ENCODE results near the gene RAD51D.

RAD51D gene

GRCh38 chr17:35089586-35090296 lies 29.9 kb downstream of the RAD51D start:
- DNase-seq = peak; percentile 55

DNA sequence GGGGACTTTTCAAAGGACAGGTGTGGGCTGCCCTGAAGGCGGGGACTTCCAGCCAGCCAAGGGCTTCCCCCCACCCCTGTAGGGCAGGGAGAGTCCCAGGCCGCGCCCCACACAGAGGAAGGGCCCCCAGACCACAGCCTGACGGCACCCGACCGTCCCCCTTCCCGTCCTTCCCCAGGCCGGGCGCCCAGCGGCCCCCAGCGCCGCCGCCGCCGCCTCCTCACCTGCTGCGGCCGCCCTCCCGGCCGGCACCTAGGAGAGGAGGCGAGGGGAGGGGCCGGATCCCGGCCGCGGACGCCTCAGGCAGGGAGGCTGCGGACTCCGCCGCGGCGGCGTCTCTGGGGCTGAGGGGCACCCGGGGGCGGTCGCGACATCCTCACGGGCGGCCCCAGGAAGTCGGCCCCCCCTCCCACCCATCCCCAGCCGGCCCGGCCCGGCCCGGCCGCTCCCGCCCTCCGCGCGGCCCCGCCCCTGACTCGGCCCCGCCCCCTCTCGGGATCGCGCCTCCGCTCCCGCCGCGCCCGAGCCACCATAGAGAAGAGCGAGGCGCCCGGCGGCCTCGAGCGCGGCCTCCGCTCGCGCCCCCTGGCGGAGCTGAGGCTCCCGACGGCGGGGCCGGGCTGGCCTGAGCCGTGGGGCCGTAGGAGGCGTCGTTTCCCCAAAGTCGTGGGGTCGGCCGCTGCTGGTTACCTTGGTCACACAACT lies 30.6 kb downstream of the RAD51D start:
- peak; percentile 96 for DNase-seq

DNA sequence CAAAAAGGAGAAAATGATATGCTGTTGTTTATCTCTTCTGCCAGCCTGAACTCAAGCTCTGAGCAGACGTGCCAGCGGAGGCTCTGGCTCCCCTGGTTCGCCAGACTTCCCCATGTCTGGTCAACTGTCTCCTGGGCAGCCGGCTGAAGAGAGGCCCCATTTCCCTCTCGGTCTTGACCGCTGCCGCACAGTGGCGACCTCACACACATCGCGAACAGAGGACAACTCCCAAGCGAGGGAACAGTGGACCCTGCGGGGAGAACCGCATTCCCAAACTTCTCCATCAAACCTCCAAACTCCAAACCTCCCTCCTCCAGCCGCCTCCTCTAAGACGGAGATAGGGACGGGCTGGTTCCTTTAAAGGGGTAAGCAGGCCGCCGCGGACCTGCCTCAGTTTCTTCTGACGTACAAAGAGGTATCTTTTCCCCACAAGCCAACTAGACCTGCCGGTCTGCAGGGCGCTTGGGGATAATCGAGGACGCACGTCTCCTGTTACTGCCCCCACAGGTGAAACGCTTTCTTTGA lies 31.2 kb downstream of the RAD51D start:
- peak; percentile 87 for DNase-seq

DNA sequence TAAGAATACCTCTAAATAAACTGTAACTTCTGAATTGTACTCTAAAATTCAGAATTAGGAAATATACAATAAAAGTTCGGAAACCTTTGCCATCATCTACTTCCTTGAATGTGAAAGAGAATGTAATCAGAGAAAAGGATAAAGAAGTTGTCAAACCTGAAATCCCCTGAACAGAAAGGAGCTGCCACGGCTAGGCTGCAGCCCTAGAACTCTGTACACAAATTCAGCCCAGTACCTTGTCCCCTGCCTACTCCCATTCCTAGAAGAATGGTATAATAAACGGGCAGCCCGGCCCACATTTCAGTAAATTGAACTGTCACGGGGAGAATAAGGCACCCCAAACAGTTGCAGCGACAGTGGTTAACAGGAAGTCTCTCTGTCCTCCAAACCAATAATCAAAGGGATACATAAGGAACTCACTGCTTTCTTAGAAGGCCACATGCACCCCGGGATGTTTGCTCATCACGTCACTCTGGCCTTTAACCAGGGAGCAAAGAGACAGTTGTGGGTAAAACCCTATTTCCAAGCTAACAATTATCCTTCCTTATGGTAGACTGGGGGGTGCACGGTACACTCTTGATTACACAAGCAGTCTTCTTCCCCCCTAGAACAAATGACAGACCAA lies 31.8 kb downstream of the RAD51D start:
- peak; percentile 87 for DNase-seq

GRCh38 chr17:35086931-35087573 lies 32.6 kb downstream of the RAD51D start:
- DNase-seq = no peak

GRCh38 chr17:35086164-35086563 lies 33.5 kb downstream of the RAD51D start:
- DNase-seq = no peak

DNA sequence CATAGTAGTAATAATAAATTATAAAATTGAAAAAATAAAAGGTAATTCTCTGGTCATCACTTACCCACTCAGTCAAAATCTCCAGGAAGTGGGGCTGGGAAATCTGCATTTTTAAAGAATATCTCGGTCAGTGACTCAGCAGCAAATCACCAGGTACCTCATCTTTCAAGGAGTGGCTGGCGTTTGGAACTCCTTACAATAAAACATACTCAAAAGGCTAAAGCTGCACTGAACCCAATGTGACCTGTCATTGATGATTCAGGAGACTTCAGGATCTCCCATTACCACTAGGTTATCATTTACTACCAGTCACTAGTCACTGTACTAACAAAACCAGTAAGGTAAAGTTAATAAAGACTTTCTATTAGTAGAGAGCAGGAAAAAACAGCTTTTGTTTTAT lies 34.7 kb downstream of the RAD51D start:
- DNase-seq = peak; percentile 19

DNA sequence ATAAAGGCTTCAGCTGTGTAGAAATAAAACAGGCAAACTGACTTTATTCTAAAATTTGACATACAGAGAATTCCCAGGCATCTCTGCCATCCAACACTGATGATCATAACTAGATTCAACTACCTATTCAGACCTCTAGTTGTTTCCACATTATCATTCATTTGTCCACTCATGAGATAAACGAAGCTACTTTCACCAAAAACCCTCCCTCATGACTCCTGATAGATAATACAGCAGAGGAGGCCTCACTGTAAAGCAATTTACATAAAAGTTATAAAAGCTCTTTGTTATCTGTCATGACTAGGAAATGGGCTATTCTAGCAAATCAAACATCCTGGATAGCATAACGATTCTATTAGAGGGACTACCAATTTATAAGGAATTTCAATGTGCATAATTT lies 36.6 kb downstream of the RAD51D start:
- no peak for DNase-seq

GRCh38 chr17:35082073-35082657 lies 37.5 kb downstream of the RAD51D start:
- DNase-seq = peak; percentile 90

GRCh38 chr17:35081638-35082037 lies 38.0 kb downstream of the RAD51D start:
- DNase-seq = no peak

- no peak for DNase-seq
Measured at GRCh38 chr17:35080536-35080935, 39.1 kb downstream of the RAD51D start.

DNA sequence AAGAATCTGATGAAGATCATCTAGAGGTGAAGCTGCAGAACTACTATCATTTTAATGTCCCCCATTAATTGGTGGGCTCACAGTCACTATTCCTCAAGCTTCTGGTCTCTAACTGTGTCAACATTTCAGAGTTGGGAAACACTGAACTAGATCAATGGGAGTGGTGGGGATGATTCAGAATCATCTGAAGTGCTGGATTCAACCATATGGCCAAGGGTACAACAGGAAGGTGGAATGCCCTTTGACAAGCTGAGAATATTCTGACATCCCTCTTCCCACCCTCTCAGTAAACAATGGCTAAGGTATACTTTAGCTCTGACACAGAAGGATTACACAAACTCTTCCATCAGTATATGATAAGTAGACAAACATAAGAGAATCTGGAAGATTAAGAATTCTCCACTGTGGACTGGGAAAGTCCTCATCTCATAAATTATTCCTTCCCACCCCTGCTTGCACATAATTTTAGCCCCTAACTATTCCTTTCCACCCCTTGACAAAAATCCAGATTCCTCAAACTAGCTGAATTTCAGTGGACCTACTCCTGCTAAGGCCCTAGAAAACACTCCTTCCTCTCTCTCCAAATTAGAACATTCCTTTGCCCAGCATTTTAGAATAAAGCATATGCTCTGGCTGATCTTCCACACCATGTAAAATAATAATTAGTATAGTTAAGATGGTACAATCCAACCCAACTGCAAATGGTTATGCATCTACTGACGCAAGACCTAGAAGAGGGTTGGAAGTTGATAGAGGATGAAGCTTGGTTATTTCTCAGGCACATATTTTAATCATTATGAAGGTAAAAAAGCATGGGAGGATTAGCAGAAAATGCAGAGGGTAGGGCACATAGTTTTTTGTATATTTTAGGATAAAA lies 39.9 kb downstream of the RAD51D start:
- peak; percentile 65 for DNase-seq

- no peak for DNase-seq
Measured at GRCh38 chr17:35076874-35077273, 42.8 kb downstream of the RAD51D start.

DNA sequence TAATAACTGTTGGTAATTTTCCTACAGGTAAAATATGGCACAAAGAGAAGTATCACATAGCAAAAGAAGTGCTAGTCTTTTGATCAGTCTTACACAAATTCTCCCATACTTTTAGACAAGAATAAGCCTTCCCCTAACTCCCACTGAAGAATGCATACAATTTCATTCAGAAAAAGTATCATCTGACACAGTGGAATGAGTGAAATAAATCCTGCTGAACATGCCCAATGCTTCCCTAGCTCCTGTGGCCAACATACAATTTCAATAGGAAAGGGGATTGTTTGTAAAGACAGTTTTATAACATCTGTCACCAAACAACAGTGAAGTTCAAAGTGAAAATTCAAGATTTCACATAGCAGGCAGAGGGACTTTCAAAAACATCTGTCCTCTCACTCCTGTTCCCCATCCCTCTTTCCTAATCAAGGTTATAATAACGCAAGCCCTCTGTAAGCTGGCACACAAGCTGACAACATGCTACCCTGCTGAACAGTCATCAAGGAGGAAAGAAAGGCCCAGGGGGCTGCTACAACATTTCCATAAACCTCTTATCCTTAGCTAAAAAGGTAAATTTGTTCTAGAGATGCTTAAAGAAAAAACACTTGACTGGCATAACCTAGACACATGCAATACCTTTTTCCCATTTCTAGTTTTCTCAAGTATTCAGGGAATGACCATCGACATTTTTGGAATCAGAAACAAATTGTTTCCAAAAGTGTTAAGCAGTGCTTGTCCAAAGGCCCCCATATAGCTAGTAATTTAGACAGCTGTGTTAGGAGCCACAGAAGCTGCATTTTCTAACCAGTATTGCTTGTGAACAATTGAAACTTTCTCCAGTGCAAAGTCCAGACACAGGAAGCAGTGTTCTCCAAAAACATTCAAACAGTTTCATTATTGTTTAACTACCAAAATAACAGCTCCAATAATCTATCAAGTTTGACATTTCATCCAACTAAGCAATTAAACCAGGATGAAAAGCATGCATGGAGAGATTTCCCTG lies 44.7 kb downstream of the RAD51D start:
- peak; percentile 22 for DNase-seq

- no peak for DNase-seq
Measured at GRCh38 chr17:35073991-35074627, 45.6 kb downstream of the RAD51D start.

DNA sequence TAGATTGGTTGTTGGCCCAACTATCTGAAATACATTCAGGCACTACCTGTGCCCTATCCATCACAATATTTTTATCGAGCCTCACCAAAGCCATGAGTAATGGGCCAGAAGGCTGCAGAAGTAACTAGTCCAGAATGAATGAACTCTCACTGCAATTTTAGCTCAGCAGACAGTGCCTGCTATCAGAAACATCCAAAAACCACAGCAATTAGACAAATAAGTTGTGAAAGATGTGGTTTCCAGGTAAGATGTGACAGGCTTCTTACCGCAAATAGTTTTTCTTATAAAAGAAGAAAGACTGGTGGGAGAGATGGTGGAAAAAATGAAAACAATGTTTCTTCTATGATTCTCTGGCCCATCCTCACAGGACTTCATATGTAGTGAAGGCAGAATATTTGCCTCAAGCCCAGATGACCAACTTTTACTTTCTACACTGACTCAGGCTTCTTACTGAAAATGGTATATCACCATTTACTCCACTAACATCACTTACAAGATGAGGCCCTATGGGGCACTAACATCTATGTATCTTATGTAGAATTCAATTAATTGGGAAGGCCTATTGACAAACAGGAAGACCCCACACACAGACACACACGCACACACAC lies 46.4 kb downstream of the RAD51D start:
- no peak for DNase-seq

- no peak for DNase-seq
Measured at GRCh38 chr17:35069311-35069710, 50.3 kb downstream of the RAD51D start.

DNA sequence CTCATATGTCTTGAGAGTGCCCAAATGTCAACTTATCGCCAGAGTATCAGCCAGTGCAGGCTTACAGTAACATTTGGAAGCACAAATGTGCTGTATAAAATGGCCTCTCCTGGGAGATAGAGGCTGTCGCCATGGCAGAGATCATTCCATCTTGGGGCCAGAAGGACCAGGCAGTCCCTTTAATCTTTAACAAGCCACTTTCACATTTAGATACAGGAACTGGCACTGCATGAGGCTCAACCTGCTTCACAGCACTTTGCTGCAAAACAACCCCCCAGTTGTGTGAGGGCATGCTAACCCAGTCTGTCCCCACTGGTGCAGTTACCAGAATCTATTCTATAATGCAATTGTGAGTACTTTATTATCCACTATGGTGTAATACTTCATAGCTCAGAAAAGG lies 51.4 kb downstream of the RAD51D start:
- no peak for DNase-seq

GRCh38 chr17:35065880-35066279 lies 53.8 kb downstream of the RAD51D start:
- no peak for DNase-seq

Data from NCI-H69 (cell line).